Right lung (tissue), 5 donors: ENCODE results near the gene NTMT1. TPM values are rescaled to one million over a fixed set of nuclear protein-coding genes. Genes with fewer than 3 reads are reported as not detected.

Experiments
- DNase-seq, 2 donors: peaks; one replicate each; pipeline ENCODE4 v3.0.0-alpha.2; 2013
- polyA plus RNA-seq, 5 donors: library from polyadenylated mRNA; unstranded; fragments of 120-200 nt; gene quantifications; one replicate each; pipeline versions ENCODE4 v1.2.1 to v1.2.3, GENCODE V29; 2013; ENCODE audit warnings: inconsistent platforms in 1 of 5, low replicate concordance in 1 of 5; ENCODE audit not compliant: insufficient read length in 5 of 5, insufficient read depth in 1 of 5

NTMT1 gene
- polyA plus RNA-seq, 5 donors: 20.9 to 30.1 (median 23.2) TPM

DNA sequence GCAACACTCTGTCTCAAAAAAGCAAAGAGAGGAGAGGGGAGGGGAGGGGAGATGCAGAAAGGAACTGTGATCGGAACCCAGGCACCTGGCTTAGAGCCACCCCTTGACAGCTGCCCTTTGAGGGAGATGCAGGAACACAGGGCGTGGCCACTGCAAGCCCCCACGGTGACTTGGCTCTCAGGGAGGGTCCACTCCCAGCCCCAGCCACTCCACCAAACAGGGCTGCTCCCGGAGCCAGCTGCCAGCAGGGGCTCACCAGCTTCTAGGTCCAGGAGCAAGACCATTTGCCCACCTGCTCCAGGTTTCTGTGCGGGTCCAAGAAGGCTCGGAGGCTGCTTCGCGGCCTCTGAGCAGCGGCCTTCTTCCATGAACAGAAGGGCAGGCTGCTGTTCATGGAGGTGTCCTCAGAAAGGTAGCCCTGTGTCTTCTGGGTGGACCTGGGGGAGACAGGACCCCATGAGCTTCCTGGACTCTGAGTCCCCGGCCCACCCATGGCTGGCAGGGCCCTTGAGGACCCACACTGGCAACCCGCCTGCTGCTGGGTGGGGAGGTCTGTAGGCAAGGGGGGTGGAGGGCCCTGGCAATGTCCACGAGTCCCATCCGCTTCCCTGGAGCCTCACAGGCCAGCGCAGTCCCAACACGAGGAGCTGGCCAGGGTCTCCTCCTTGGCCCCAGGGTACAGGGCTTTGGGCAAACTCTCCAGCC is 13.0 kb upstream of the NTMT1 start:
- DNase-seq: no peak

- DNase-seq: no peak
Measured at GRCh38 chr9:129613520-129614175, 12.3 kb upstream of the NTMT1 start.

DNA sequence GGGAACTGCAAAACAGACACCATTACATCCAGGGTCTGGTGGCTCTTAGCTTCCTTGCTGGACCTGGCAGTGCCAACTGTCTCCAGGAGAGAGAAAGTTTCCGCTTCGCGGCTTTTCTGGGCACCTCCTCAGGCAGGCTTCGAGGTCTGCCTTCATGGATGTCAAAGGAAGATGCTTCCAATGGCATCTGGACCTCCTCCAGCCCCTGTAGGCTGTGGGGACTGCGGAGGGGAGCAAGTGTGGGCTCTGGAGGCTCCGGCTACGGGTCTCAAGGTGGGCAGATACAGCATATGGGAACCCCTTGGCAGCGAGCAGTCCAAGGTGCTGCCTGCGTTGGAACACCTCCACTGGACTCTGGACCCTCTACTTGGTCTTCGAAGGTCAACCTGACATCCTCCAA is 11.0 kb upstream of the NTMT1 start:
- DNase-seq: no peak

DNA sequence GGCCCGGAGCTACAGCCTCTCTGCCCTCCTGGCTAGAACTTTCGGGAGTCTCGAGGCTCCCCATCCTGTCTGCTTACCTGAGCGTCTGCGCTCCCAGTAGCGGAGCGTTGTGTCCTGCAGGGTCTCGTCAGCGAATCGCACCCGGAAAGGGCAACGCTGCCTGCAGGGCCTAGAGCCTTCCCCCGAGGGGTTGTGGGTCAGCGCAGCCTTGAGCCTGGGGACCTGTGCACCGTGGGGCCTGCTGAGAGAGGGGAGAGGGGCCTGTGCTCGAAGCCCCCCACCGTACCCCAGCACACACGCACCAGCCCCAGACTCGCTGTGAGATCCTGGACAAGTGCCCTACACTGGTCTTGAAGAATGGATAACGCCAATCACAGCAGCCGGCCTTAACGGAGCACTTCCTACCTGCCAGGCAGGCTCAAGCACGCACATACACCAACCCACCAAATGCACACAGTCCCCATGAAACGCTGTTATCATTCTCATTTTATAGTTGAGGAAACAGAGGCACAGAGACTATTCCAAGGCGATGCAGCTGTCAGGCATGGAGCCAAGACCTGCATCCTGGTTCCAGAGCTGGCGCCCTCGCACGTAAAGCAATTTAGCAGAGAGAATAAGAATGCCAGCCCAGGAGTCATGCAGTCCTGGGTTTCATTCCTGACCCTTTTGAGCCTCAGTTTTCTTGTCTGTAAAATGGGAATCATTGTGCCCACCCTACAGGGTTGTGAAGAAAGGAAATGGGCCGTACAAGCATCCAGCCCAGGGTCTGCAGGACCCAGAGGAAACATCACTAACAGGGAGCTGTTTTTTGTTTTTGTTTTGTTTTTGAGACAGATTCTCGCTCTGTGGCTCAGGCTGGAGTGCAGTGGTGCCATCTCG is 10.3 kb upstream of the NTMT1 start:
- no peak for DNase-seq

GRCh38 chr9:129617167-129617566 is 8.8 kb upstream of the NTMT1 start:
- no peak for DNase-seq

DNA sequence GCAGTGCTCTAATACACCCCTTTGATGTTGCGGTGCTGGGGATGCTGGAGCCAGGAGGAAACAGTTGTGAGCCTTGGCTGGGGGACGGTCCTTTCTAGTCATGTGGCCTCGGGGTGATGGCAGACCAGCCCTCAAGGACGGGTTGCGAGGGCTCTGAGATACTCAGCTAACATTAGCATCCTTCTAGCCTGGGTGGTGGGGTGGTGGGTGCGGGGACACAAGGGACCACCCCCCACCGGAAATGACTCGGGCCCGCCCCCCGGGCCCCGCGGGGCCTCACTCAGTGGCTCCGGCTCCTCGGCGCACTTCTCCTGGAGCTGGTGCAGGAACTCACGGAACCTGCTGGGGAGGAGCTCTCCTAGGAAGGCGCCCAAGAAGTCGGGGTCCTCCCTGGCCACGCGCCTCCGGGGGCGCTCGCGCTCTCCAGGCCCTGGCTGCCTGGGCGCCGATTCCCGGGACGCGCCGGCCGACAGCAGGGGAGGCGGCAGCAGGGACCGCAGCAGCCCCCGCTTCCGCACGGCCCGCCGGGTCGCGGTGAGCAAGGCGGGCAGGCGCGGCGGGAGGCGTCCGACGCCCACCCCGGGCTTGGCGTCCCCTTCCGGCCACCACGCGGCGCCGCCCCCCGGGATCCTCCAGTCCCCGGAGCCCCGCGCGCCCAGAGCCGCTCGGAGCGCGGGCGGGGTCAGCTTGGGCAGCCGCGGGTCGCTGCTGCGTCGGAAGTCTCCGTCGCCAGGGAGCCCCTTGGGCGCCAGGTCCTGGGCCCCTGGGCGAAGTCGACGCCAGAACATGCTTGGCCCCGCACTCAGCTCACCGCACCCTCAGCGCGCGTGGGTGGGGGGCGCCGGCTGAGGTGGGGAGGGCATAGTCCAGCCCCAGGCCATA is 5.9 kb upstream of the NTMT1 start:
- no peak for DNase-seq

- no peak for DNase-seq
Measured at GRCh38 chr9:129620669-129621295, 5.2 kb upstream of the NTMT1 start, which contains the start of gene C9orf50. Gene C9orf50 (minus strand): TSS chr9:129621101. CDS start chr9:129620574, 527 bp downstream.

DNA sequence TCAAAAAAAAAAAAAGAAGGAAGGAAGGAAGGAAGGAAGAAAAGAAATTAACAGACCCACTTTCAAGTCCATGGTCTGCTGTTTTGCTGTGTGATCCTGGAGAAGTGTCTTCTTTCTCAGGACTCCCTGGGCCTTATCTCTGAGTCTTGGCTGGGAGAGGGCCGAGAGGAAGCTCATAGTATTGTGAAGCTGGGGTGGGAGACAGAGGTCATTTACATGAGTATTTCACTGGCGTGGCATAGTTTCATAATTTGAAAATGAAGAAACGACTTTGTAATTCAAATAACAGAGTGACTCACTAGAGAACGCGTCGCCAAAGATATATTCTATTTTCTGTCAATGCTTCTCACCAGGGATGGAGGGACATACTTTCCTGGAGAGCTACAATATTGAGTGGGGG is 2.6 kb upstream of the NTMT1 start:
- no peak for DNase-seq

DNA sequence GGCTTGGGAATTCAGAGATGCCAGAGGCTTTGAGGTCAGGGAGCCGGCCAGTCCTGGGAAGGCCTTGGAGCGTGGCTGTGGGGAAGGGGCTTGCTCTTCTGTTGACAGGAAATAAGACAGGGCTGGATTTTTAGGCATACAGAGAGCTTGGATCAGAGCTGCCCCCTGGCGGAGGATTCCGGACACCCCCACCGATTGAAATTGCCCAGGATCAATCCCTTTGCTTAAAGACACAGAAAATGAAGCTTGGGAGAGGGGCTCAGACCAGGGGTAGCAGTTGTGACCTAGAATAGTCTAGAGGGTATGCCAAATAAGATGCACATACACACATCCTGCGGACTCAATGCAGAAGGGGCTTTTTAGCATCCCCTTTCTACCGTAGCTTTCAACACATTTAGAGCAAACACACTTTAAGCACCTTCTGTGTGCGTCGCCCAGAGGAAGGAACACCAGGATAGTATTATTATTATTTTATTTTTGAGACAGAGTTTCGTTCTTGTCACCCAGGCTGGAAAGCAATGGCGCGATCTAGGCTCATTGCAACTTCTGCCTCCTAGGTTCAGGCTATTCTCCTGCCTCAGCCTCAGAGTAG is 1.7 kb upstream of the NTMT1 start:
- no peak for DNase-seq

DNA sequence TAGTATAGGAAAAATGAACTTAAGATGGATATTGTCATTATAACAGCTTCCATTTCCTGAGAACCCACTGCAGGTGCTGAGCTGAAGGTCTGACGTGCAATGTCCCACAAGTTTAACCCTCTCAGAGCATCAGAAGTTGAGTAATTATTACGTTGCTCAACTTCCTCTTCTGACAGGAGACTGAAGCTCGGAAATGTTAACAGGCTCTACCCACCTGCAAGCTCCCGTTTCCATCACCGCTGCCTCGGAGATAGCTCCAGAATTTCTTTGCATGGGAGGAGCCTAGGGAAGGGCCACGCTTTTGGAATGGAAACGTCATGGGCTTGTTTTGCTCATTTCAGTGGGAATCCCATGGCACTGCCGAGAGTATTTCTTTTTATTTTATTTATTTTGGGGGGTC is 1.0 kb upstream of the NTMT1 start:
- DNase-seq: no peak

- no peak for DNase-seq
Measured at GRCh38 chr9:129626625-129627284, 792 bp downstream of the NTMT1 start.

GRCh38 chr9:129627556-129628440 is 1.8 kb downstream of the NTMT1 start:
- no peak for DNase-seq

DNA sequence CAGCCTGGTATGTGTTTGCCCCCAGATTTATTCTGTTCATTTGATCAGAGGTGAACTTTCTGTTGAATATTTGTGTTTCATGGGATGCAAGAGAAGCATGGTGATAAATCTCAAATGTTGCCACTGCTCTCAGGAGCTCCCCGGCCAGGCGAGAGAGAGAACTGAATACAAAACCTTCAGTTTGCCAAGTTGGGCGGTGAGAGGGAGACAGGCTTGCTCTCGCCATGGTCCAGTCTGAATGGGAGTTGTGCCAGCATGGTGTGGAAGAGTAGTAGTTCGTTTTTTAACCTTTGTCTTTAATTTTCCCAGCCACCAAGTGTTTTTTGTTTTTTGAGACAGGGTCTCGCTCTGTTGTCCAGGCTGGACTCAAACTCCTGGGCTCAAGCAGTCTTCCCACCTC is 2.7 kb downstream of the NTMT1 start:
- DNase-seq: no peak

GRCh38 chr9:129629251-129629820 is 3.4 kb downstream of the NTMT1 start:
- DNase-seq: no peak

DNA sequence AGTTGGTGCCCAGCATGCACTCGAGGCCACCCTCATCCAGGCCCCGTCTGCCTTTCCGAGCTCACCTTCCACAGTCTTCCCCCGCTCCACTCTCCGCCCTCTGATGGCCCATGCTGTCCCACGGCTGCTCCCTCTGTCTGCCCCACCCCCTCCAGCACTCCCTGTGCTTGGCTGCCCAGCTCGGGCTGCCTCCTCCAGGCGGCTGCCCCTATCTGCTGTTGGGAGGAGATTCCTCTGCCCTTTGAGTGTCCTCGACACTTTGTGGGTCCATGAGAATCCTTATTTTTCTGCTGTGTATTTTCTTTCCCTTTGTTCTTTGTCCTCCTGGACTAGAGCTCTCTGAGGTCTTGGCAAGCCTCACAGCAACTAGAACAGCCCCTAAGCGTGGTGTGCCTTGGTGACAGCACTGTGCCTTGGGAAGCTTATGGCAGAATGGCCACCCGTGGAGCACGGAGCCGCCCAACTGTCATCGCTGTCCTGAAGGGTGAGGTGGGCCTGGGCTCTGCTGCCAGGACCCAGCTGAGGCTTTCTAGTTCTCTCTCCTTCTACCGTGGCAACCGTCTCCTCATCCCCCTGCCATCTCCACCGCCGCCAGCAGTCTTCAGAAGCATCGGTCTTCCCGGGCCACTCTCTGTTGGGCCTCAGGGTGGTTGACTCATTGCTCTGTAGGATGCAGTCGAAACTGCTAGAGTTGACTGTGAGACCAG is 5.2 kb downstream of the NTMT1 start:
- no peak for DNase-seq

DNA sequence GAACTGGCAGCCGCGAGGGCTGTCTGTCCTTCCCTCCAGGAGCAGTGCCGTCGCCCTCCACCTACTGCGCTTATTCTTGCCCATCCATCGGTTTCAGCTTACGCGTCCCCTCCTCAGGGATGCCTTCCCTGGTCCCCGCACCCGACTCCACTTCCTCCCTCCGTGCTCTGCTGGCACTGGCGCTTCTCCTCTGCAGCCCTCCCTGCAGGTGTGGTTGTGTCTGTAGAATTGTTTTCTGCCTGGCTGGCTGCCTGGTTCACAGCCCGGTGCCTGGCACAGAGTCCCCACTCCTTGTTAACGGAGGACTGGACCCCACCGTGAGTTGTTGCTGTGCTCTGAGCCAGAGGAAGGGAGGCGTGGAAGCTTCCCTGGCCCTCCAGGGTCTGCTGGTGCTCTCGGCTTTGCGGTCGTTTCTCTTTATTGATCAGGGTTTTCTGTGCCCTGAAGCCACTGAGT is 5.7 kb downstream of the NTMT1 start:
- no peak for DNase-seq

DNA sequence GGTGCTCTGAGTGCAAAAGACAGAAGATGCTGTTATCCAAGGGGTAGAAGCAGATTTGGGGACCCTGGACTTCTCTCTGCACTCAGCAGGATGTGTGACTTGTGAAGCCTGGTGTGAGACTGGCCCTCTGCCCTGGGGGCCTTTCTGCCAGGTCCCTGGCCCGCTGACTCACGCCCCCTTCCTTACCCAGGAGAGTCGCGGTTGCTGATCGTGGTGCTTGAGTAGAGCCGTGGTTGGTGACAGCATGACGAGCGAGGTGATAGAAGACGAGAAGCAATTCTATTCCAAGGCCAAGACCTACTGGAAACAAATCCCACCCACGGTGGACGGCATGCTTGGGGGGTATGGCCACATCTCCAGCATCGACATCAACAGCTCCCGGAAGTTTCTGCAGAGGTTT is 6.5 kb downstream of the NTMT1 start:
- no peak for DNase-seq

- no peak for DNase-seq
Measured at GRCh38 chr9:129633207-129633606, 7.2 kb downstream of the NTMT1 start.
